ENCODE results near the gene KLHL22. TPM values are rescaled to one million over a fixed set of nuclear protein-coding genes. Genes with fewer than 3 reads are reported as not detected.
"Not testable (repeated sequence)": the region's sequence is repeated elsewhere in the genome, so short reads cannot be mapped to it uniquely, and the experiment has no call there.

The KLHL22 gene
- polyA plus RNA-seq, 1 donor: 36.5 TPM

DNA sequence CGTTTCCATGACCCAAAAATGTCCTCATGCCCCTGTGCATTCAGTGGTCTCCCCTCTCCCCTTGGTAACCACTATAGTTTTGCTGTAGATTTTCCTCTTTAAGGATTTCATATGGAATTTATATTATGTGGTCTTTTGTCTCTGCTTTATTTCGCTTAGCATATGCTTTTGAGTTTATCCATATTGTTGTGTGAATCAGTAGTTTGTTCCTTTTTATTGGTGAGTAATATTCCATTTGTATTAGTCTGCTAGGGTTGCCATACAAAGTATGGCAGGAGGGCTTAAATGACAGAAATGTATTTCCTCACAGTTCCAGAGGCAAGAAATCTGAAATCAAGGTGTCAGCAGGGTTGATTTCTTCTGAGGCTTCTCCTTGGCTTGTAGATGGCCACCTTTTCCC, 98.1 kb downstream of the KLHL22 start:
- DNase-seq: no peak

- no peak for DNase-seq
Observed at GRCh38 chr22:20396639-20397038, 99.0 kb downstream of the KLHL22 start.

GRCh38 chr22:20395907-20396287, 99.7 kb downstream of the KLHL22 start:
- no peak for DNase-seq

DNA sequence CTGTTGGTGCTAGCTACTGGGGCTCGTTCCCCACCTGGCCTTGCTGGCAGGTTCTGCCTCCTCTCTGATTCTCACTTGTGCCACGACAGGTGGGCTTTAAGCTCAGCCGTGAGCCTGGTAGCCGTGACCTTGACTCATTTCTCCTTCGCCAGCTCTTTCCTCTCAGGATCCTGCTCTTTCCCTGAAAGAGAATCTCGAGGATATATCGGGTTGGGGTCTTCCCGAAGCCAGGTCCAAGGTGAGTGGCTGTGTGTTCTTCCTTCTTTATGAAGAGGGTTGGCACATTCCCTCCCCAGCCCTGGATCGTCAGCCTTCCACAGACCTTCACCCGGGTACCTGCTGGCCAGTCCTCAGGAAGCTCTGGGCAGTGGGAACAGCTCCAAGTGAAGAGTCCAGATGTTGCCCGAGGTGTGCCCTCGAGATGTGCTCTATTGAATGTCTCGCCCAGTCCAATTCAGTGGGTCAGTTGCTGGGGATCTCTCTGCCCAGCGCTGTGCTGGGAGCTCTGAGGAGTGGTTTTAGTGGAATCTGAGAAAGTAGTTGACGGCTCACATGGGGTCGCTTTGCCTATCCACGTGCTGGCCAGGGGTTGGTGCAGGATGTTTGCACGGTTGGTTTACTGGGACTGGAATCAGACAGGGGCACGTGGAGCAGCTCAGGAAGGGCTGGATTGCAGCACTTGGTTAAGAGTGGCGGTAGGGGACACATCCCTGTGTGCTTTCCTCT, 100.3 kb downstream of the KLHL22 start:
- DNase-seq: no peak

DNA sequence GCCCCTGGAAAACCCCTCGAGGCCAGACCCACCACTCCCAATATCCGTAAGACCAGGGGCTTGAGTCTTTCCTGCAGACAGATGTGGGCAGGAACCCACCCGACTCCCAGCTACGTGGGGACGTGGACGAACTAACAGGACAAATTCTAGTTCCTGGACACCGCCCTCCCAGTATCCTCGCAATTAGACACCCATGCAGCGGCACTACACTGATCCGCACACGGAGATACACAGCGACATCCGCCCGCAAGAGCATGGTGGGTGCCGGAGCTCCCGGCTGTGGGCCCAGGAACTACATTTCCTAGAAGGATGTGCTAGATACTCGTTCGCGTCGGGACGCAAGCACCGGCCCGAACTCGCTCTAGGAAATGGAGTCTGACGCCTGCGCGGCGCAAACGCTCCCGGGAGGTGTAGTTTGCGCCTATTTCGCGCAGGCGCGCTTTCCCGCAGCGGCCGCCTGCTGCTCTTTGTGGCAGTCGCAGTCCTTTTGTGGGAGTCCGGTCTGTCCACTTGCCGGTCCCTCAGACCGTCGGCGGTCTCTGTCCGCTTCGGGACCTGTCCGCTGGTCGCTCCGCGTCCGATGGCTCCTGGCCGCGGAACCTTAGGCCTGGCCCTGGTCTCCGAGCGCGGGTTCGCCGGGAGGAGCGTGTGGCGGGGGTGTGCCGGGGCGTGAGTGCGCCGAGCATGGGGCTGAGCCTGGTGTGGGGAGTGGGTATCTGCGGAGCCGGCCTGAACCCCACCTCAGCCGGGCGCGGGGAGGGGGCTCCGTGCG, 101.7 kb downstream of the KLHL22 start, which contains the start of gene ZNF74:
Gene ZNF74 (plus strand): TSS at position 447 of the 772 bp plus-strand sequence. CDS start 478 bp downstream, outside the sequence.
- DNase-seq: peak; percentile 96

- no peak for DNase-seq
Observed at GRCh38 chr22:20392983-20393704, 102.5 kb downstream of the KLHL22 start.

DNA sequence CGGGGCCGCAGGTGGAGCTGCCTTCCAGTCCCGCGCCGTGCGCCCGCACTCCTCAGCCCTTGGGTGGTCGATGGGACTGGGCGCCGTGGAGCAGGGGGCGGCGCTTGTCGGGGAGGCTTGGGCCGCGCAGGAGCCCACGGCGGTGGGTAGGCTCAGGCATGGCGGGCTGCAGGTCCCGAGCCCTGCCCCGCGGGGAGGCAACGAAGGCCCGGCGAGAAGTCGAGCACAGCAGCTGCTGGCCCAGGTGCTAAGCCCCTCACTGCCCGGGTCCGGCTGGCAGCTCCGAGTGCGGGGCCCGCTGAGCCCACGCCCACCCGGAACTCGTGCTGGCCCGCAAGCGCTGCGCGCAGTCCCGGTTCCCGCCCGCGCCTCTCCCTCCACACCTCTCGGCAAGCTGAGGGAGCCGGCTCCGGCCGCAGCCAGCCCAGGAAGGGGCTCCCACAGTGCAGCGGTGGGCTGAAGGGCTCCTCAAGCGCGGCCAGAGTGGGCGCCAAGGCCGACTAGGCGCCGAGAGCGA, 103.2 kb downstream of the KLHL22 start:
- not testable (repeated sequence) for DNase-seq

Other genes starting within 250 kb of the KLHL22 start
- 25.1 TPM for gene RTN4R, start 227.5 kb downstream of the KLHL22 start, polyA plus RNA-seq (ENCODE audit: insufficient read length)
- gene DGCR6L, start 175.7 kb downstream of the KLHL22 start, polyA plus RNA-seq (ENCODE audit: insufficient read length): 60.6 TPM
- 14.0 TPM for gene ZNF74, start 101.6 kb downstream of the KLHL22 start, polyA plus RNA-seq (ENCODE audit: insufficient read length)
- gene SCARF2, start 58.0 kb downstream of the KLHL22 start, polyA plus RNA-seq (ENCODE audit: insufficient read length): 14.9 TPM
- gene MED15, start 11.8 kb upstream of the KLHL22 start, polyA plus RNA-seq (ENCODE audit: insufficient read length): 52.4 TPM